Occipital lobe (tissue), 2 donors: ENCODE data around the gene FCHSD1. TPM values are rescaled to one million over a fixed set of nuclear protein-coding genes. Genes with fewer than 3 reads are reported as not detected.

Source experiments
- DNase-seq: peaks from one replicate; lab custom pipeline; 2025; lab: John Stamatoyannopoulos, UW
- total RNA-seq: library from RNA; depleted of rRNA; stranded (reverse); fragments of >200 nt; gene quantifications from one replicate; pipeline ENCODE4 v1.2.3, GENCODE V29; 2014

FCHSD1 gene
- total RNA-seq, 1 donor from 2014 or later: 3.0 TPM

DNA sequence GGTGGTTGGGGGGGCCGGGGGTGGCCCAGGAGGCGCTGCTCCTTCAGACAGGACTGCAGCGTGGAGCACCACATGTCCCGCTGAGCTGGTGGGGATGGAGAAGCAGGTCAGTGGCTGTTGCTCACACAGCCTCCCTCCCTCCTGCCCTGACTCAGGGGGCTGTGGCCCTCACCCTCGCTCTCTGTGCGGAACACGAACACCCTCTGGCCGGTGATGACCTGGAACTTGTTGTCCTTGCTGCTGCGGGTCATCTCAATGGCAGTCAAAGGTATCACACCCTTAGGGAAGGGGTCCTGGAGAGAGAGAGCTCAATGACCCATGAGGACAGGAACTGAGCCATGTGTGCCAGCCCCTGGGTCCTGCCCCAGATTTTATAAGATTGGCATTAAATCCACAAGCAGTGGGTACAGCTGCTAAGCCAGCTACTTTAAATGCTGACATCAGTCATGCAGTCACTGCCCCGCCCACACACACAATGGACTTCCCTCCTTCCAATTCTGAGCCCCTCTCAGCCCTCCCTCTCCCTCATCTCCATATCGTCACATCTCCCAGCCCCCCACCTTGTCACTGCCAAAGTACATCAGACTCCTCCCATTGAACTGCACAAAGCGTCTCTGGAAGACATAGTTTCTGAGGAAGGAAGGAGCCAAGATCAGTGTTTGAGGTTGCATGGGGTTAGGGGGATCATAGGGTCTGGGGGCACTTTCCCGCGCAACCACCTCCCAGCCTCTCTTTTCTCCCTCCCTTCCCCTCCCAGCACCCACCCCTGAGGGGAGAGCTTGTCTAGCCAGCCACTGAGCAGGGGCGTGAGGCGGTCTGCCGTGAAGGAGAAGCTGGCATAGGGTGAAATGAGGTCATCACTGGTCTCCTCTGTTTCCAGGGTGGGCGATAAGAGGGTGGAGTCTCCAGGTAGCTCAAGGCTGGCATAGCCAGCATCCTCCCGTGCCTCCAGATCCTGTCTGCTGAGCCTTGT is 21.9 kb upstream of the FCHSD1 start:
- DNase-seq: no peak

DNA sequence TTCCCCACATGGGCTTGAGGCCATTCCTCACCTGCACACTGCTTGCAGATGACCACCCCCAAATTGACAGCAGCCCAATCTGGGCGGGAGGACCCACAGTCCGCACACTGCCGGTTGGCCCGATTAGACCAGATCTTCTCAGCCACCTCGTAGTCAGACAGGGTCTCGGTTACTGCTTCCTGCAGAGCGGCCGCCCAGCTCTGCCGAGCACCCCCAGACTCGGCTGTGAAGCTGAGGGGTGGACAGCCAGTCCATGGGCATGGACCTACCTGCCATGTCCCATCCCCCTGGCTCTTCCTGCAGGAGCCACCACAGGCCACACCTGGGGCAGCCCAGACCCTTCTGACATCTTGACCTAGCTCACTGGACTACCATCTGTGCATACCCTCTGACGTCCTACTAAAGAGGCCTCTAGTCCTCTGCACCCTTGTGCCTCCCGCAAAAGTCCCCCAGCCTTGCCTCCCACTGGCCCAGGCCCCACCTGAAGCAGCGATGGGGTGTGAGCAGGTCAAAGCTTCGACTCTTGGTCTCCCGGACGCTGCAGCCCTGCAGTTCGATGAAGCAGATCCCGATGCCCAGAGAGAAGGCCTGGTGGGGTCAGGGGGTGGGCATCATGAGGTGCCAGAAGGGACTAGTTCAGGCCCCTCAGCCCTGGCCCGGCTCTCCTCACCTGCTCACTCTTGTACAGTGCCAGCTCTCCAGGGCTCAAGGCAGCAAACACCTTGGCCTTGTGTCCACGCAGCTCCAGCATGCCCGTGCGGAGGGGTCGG is 21.0 kb upstream of the FCHSD1 start:
- DNase-seq: no peak

DNA sequence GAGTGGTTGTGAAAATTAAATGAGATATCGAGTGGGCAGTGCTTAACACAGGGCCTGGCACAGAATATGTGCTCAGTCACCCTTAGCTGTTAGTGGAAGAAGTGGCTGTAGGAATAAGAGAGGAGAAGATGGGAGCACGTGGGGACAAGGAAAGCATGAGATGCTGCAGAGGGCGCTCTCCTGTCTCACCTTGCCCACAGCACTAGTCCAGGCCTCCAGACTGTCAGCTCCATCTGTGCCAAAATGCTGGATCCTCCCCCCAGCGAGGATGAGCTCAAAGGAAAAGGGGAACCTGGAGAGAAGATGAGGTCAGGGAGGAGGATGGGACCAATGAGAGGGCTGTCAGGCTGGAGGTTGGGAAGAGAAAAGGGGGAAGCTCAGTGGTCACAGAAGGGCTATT is 18.3 kb upstream of the FCHSD1 start:
- DNase-seq: no peak

DNA sequence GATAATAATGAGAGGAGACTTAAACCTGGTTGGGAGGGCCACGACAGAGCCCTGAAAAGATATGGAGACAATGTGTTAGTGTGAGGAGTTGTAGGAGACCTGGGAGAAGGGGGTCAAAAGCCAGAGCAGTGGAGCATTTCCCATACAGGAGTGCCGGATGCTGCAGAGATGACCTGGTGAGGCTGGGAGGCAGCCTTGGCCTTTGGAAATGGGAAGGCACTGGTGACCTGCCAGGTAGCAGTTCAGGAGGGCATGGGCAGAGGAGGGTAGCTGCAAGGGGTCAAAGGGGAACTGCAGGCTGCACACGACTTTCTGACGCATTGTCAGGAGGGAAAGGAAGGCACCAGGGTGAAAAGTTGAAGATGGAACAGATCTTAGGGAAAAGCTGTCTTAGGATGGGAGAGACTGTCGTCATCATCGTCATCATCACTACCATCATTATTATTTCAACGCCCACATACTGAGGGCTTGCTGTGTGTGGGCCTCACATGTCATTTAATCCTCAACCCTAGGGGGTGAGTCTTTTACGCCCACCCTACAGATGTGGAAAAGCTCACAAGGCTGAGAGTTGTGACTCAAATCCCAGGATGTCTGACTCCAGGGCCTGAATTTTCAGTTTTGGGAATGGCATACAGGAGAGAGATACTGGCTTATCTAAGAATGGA is 17.5 kb upstream of the FCHSD1 start:
- DNase-seq: no peak

DNA sequence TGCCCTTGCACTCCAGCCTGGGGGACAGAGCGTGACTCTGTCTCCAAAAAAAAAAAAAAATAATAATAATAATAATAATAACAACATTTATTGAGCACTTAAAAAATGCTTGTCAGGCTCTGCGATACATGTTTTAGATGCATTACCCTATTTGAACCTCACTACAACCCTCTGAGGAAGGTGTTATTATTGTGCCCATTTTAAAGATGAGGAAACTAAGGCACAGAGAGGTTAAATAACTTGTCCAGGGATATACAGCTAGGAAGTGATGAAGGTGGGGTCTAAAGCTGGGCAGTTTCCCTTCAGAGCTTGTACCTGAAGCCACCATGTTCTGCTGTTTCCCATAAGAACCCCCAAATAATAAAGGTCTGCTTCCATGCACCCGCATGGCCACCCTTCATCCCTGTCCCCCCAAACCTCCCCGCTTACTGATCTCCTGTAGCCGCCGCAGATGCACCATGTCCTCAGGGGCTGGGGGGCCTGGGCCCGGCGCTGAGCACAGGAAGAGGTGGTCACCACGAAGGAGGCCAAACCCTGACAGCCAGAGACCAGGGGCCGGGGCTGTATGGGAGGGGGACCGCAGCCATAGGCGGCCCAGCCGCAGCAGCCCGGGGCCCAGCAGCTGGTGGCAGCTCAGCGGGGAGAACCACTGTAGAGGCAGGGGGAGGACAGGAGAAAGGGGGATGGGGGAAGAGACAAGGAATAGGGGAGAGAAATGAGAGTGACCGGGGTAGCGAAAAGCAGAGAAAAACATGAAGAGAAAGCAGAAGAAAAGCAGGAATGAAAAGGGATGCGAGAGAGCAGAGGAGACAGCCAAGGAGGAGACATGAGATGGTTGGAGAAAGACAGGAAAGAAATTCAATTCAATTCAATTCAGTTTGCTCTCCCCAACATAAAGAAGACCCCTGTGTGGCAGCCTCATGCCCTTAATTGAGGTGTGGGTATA is 15.1 kb upstream of the FCHSD1 start:
- no peak for DNase-seq

DNA sequence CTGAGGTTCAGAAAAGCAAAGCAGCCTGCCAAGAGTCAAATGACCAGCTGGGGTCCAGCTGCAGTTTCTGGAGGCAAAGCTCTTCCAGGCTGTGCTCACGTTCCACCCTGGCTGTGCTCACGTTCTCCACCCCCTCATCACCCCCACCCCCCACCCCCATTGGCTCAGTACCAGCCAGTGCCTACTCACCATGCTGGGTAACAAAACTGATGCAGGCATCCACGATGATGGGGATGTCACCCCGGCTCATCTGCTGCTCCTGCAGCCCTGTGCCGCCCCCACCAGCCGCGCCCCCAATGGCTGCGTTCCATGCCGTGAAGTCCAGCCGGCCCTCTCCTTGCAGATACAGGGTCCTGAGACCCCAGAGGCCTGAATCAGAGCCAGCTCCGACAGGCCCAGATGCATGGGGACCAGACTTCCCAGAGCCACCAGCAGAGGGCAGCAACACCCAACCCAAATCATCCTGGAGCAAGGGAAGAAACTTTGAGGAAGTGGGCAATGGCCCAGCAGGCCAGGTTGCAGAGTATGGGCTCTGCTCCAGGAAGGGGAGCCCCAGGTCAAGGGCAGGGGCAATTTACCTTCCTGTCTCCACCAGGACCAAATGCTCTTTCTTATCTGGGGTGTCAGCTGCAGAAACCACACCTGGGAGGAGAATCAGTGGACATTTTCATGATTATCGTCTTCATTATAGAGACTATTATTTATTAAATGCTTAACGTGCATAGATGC is 13.7 kb upstream of the FCHSD1 start:
- DNase-seq: peak; percentile 54

DNA sequence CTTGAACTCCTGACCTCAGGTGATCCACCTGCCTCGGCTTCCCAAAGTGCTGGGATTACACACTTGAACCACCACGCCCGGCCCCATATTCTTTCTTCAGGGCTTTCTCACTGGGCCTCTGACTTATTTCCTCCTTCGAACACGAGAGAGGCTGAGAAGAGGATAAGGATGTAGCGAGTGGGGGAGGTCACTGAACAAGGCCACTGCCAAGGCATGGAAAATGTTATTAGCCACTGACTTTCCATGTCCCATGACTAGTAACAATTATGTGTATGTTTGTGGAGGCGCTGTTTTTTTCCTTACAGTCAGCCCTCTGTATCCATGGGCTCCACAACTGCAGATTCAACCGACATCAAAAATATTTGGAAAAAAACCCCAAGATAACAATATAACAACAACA is 12.3 kb upstream of the FCHSD1 start:
- DNase-seq: no peak

DNA sequence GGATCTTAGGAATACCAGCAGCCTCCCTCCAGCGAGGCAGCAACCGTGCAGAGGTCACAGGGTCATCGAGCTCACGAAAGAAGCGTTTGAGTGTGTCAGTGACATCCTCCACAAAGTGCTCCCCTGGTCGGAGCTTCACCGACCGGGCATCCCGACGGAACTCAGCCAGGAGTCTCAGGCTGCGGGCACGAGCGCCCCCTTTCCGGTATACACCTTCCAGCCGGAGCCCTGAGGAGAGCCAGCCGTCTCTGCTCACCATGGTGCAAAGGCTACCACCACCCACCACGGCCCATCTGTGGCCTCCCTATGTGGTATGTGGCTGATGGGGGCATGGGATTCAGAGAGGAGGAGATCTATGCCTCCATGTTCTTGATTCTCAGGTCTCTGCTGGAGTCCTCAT is 10.8 kb upstream of the FCHSD1 start:
- DNase-seq: no peak

DNA sequence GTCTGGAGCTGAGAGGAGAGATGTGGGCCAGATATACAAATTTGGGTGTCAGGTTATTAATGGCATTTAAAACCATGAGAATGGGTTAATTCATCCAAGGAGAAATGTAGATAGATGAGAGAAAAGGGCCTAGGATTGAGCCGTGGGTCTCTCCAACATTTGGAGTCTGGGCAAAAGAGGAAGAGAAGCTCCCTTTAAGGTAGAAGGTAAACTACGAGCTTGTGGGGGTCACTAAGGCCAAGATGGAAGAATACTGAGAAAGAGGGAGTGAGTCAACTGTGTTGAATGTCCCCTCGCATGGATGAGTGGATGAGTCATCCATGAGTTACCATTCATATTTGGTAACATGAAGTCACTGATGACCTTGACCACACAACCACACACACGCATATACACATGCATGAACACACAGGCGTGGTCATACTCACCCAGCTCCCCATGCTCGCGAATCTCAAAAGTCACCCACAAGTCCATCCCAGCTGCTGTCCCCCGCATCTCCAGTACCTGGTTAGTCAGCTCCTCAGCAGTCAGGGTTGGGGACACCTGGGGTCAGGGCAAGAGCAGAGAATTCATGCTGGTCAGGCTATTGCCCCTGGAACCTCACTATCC is 6.8 kb upstream of the FCHSD1 start:
- DNase-seq: no peak

DNA sequence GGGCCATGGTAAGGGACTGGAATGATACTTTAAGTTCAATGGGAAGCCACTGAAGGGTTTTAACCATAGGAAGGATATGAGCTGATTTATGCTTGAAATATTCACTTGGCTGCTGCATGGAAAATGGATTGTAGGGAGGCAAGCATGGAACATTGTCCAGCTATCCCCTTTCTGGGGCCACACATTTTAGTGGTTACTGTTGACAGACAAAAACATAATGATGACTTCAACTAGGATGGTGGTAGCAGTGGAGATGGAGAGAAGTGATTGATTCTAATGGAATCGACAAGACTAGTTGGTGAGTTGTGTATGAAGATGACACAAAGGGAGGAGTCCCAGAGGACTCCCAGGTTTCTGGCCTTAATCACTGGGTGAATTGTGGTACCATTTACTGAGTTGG is 6.2 kb upstream of the FCHSD1 start:
- DNase-seq: no peak

DNA sequence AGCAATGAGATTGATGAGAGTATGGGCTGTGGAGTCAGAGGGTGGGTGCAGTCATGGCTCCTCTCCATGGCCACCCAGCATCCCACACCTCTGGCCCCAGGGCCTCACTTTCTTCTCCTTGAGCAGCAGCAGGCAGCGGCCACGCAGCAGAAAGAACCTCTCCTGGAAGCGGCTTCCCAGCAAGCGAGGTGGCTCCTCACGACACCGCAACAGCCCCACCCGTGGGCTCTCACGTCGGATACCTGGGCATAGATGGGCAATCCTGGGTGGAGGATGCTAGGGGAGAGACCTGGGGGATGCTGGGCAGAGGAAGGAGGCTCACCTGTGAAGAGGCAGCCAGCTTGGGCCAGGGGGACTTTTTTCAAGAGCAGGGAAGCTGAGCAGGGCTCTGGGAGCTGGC is 5.2 kb upstream of the FCHSD1 start:
- DNase-seq: no peak

DNA sequence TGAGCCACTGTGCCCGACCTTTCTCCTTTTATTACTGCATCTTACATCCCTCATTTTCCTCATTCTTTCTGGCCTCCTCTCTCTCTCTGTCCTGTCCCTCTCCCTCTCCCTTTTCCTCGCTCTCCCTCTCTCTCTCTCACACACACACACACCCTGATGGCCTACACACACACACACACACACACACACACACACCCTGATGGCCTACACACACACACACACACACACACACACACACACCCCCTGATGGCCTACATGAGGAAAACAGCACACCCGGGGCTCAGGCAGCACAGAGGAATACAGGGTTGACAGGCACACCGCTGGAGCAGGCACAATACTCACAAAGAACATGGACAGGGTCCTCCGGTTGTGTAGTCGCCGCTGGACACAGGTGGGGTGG is 3.8 kb upstream of the FCHSD1 start:
- no peak for DNase-seq

DNA sequence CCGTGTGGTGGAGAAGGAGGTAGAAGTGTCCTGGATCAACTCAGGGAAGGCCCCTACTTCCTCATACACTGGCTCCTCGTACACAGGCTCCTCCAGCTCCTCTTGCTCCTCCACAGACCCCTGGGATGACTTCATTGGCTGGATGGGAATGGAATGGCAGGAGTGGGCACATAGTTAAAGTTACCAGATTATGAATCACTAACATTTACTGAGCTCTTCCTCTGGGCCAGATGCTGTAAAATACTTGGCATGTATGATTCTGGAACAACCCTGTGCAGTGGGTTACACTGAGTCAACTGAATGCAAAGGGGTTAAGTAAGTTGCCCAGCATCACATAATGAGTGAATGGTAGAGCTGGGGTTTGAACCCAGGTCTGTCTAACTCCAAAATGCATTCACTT is 3.1 kb upstream of the FCHSD1 start:
- DNase-seq: no peak

DNA sequence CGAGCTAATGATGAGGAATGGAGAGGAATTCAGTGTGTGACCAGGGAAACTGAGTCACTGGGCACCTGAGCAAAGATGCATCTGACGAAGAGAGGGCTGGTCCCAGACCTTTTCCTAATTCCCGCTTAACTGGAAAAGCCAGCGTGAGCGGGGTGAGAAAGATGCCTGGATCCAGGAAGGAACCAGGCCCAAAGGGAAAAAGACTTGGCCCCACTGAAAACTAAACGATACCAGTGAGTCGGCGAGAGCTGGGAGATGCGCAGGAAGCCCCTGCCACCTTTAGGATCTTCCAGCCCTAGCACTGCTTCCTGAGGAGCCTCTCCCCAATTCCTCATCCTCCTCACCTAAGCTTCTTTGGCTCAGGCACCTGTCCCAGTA is 499 bp upstream of the FCHSD1 start:
- no peak for DNase-seq

DNA sequence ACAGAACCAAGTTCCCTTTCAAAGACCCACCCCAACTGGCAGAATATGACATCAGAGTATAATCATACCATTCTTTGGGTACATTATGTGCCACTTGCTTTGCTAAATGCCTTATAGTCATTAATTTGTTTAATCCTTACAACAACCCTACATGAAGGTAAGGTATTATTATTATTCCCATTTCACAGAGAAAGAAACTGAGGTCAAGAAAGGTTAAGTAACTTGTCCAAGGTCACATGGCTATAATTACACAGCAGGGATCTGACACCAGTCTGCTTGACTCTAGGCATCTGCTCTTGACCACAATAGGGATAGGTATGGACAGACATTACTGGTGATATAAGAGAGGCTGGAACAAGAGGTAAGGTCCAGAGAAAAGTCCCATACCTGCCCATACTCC is 1.2 kb downstream of the FCHSD1 start:
- DNase-seq: no peak

DNA sequence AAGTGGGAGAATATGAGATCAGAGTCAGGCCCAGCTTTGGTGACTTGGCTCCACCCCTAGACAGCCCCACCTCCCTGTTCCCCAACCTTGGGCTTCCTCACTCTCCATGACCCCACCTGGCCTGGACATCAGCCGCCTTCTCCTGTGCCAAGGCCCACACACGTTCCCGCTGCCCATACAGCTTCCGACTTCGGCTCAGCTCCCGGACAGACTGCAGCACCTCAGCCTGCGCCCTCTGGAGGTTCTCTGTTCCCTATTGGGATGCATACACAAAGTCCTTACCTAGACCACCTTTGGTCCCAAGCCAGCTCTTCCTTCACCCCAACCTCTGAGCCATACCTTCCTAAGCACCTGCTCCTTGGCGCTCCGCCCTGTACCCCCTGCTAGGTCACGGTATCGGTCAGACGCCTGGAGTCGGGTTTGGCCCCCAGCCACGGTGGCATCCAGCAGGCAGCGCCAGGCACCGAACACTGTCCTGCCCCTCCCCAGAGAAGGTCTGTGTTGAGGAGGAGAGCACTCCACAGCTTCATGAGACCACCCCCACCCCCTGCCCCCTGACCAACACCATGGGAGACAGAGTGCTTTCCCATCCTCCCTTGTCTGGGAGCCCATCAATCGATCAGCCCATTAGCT is 2.0 kb downstream of the FCHSD1 start:
- no peak for DNase-seq

DNA sequence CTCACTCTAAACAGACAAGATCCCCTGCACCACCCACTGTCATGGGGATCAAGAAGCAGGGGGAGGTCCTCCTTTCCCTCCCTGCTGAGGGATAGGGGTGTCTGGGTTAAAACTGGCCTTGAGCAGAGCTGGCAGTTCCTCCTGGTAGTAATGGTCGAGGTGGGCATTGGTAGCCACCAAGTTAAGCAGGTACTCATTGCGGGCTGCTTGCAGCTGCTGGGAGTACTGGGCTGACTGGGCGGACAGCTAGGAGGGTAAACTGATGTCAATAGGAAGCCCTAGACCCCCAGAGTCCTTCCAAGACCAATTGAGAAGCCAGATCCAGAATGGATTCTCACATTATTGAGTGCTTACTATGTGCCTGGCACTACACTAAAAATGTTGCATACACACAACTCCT is 3.4 kb downstream of the FCHSD1 start:
- no peak for DNase-seq

DNA sequence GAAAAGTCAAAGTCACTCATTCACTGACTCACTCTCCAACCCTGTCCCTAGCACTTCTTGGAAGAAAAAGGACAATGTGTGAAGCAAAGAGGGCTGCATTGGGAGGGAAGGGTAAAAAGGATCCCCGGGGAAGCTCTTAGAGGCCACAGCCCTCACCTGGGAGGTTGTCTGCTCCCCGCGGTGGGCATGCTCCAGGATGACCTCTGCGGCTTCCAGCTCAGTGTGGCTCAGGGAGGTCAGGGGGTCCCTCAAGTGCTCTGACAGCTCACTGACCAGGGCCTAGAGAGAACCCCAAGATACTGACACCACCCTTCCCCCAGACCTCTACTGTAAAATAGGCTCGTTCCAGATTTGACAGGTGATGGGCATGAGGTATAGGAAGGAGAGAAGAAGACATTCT is 4.0 kb downstream of the FCHSD1 start:
- DNase-seq: no peak

DNA sequence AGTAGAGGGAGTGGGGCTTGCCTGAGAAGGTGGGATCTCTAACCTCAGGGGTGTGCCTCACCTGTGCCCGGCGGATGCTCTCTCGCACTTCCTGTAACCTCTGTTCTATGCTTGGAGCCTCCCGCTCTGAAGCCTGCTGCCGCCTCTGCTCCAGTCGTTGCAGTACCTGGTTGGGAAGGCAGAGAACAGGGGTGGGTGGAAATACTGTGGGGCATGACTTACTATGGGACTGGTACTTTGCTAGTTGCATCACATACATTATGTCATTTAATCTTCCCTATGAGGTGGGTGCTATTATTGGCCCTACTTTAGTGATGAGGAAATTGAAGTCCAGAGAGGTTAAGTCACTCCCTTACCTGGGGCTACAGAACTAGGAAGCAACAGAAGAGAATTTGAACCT is 5.2 kb downstream of the FCHSD1 start:
- DNase-seq: no peak
